ENCODE measurements around the gene COL4A5.

COL4A5 gene

DNA sequence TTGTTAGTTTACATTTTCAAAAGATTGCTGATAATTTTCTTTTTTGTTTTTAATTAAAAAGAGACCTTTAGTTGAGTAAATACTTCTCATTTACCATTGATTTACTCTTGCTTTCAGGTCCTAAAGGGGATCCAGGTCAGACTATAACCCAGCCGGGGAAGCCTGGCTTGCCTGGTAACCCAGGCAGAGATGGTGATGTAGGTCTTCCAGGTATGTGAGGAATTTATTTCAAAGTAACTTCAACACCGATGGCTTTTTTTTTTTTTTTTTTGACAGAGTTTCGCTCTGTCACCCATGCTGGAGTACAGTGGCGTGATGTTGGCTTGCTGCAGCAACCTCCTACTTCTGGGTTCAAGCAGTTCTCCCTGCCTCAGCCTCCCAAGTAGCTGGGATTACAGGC, 161.6 kb downstream of the COL4A5 start:
- Histone ChIP-seq H3K4me2 (ENCODE audit: low read depth, low read length, poor library complexity, severe bottlenecking) (no peak overlapping the region), H4K20me1 (ENCODE audit: low read depth, low read length) (no peaks in the 10 kb centered on the region), H2AFZ (ENCODE audit: low read depth, low read length, severe bottlenecking) (no peak overlapping the region), H3K9me3 (ENCODE audit: insufficient read depth, low read length) (no peaks in the 10 kb centered on the region), H3K36me3 (ENCODE audit: low read length) (no peaks in the 10 kb centered on the region), H3K79me2 (ENCODE audit: insufficient read depth, low read length) (no peaks in the 10 kb centered on the region), H3F3A (ENCODE audit: insufficient read depth) (no peaks in the 10 kb centered on the region), H3K27me3 (ENCODE audit: low read length) (no peaks in the 10 kb centered on the region), H3K9me2 (replicated peaks; ENCODE audit: insufficient read depth, low read length) (no peaks in the 10 kb centered on the region), H3K9ac (ENCODE audit: low read length) (no peak overlapping the region), H3K27ac (ENCODE audit: low read depth, low read length) (no peak overlapping the region), H3K4me3 (ENCODE audit: insufficient read depth, low read length, poor library complexity, severe bottlenecking) (no peak overlapping the region)
- TF ChIP-seq EZH2phosphoT487 (conservative IDR thresholded peaks at IDR 0.05; ENCODE audit: low read length): no peak
- TF ChIP-seq, protein P1, sequence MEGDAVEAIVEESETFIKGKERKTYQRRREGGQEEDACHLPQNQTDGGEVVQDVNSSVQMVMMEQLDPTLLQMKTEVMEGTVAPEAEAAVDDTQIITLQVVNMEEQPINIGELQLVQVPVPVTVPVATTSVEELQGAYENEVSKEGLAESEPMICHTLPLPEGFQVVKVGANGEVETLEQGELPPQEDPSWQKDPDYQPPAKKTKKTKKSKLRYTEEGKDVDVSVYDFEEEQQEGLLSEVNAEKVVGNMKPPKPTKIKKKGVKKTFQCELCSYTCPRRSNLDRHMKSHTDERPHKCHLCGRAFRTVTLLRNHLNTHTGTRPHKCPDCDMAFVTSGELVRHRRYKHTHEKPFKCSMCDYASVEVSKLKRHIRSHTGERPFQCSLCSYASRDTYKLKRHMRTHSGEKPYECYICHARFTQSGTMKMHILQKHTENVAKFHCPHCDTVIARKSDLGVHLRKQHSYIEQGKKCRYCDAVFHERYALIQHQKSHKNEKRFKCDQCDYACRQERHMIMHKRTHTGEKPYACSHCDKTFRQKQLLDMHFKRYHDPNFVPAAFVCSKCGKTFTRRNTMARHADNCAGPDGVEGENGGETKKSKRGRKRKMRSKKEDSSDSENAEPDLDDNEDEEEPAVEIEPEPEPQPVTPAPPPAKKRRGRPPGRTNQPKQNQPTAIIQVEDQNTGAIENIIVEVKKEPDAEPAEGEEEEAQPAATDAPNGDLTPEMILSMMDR (IDR thresholded peaks at IDR 0.05; ENCODE audit: insufficient read depth, low read length, poor library complexity, severe bottlenecking): no peak

DNA sequence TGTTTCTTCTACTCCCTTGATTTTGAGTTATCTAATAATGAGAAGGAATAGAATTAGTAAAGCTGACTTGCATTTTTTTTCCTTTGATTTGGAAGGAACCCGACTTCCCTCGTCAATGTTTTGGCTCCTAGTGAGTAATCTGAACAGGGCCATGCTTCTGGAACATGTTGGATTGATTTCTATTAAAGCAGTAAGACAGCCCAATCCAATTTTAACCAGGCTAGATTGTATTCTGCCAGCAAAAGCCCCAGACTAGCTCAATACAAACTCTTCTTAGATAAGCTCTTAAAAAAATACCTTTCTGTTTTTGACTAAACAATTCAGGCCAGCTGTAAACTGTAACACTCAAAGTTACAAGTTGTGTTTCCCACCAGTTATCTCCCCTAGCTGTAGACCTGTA, 170.5 kb downstream of the COL4A5 start:
- Histone ChIP-seq H3K9me3 (ENCODE audit: insufficient read depth, low read length) (no peaks in the 10 kb centered on the region), H3K27me3 (ENCODE audit: low read length) (no peaks in the 10 kb centered on the region), H3K79me2 (ENCODE audit: insufficient read depth, low read length) (no peaks in the 10 kb centered on the region)

DNA sequence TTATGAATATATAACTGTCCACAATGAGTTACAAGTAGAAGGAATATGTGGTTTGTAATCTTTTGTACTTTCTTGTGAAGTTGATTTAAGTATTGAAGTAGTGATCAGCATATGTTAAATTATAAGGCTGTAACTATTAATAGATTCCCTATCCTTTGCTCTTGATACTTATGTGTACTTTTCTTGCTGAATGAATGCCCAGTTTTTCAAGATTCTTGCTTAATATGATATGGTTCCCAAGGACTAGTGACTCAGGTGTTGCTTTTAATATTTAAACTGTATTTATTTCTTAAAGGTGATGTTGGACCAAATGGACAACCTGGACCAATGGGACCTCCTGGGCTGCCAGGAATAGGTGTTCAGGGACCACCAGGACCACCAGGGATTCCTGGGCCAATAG, 175.0 kb downstream of the COL4A5 start:
- Histone ChIP-seq H3K9ac (ENCODE audit: low read length) (no peak overlapping the region), H3K79me2 (ENCODE audit: insufficient read depth, low read length) (no peaks in the 10 kb centered on the region), H3K27me3 (ENCODE audit: low read length) (no peaks in the 10 kb centered on the region), H3K9me2 (replicated peaks; ENCODE audit: insufficient read depth, low read length) (no peaks in the 10 kb centered on the region), H3K9me3 (ENCODE audit: insufficient read depth, low read length) (no peaks in the 10 kb centered on the region), H3F3A (ENCODE audit: insufficient read depth) (no peaks in the 10 kb centered on the region), H3K27ac (ENCODE audit: low read depth, low read length) (no peak overlapping the region), H3K4me2 (ENCODE audit: low read depth, low read length, poor library complexity, severe bottlenecking) (no peak overlapping the region), H4K20me1 (ENCODE audit: low read depth, low read length) (no peaks in the 10 kb centered on the region), H3K4me3 (ENCODE audit: insufficient read depth, low read length, poor library complexity, severe bottlenecking) (no peak overlapping the region), H3K36me3 (ENCODE audit: low read length) (no peaks in the 10 kb centered on the region), H2AFZ (ENCODE audit: low read depth, low read length, severe bottlenecking) (no peak overlapping the region)
- TF ChIP-seq EZH2phosphoT487 (conservative IDR thresholded peaks at IDR 0.05; ENCODE audit: low read length): no peak
- TF ChIP-seq, protein P1 (IDR thresholded peaks at IDR 0.05; ENCODE audit: insufficient read depth, low read length, poor library complexity, severe bottlenecking): no peak

More for the DNA sequence above, 170.5 kb downstream of the COL4A5 start:
- no peak overlapping the region for H3K27ac ChIP-seq (ENCODE audit: low read depth, low read length)
- H4K20me1 ChIP-seq (ENCODE audit: low read depth, low read length): no peaks in the 10 kb centered on the region
- no peak overlapping the region for H3K4me3 ChIP-seq (ENCODE audit: insufficient read depth, low read length, poor library complexity, severe bottlenecking)
- no peak for TF ChIP-seq EZH2phosphoT487 (conservative IDR thresholded peaks at IDR 0.05; ENCODE audit: low read length)
- TF ChIP-seq, protein P1 (IDR thresholded peaks at IDR 0.05; ENCODE audit: insufficient read depth, low read length, poor library complexity, severe bottlenecking): no peak
- no peaks in the 10 kb centered on the region for H3K36me3 ChIP-seq (ENCODE audit: low read length)
- H2AFZ ChIP-seq (ENCODE audit: low read depth, low read length, severe bottlenecking): no peak overlapping the region
- no peaks in the 10 kb centered on the region for H3F3A ChIP-seq (ENCODE audit: insufficient read depth)
- H3K4me2 ChIP-seq (ENCODE audit: low read depth, low read length, poor library complexity, severe bottlenecking): no peak overlapping the region
- H3K9ac ChIP-seq (ENCODE audit: low read length): no peak overlapping the region
- H3K9me2 ChIP-seq (replicated peaks; ENCODE audit: insufficient read depth, low read length): no peaks in the 10 kb centered on the region
